GM18870 (cell line): ENCODE data around the gene CCDC167.
A peak's percentile ranks its signal among the peaks of the same experiment; 100 is the strongest.

Source experiments
- ATAC-seq: cut with Tn5 transposase; IDR thresholded peaks from one replicate; pipeline ENCODE4 v1.9.1; 2021; ENCODE audit warnings: moderate library complexity; ENCODE audit not compliant: unreplicated experiment

The CCDC167 gene

DNA sequence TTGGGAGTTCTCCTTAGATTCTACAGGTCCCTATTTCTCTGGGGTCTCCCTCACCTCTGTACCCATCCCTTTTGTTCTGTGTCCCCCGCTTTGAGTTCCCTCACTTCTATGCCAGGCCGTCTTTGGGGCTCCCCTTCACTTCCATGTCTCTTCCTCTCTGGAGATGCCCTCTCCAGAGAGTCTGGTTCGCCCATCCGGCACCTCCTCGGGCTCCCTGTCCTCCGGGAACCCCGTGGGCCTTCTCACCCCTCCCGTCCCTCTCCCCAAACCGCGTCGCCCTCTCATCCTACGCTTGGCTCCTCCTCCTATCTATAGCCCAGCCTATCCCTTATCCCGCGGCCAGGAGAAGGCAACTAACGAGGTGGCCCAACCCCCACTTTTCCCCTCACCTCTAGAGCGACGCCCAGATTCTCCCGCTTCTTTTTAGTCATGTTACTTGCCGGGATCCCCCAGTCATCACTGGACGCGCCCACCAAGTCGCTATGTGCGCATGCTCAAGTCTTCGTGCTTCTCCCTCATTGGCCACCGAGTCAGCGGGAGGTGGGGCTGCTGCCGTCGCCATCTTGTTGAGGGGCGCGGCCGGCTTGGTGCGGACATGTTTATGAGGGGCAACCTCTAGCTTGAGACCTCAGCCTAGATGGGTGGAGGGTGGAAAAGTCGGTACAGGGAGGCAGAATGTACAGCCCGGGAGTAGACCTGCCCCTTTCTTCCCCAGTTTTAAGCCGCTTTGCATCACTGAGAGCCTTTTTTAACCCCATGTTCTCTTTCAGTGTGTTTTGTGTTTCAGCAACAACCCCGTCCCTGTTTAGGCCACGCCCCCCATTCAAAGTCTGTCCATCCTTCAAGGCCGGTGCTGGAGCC lies at the start of gene CCDC167:
Gene CCDC167, minus strand, starts transcription at position 461 of the 861 bp plus-strand sequence. Its CDS starts 30 bp downstream, at position 431.
- peak; percentile 82 for ATAC-seq

GRCh38 chr6:37549154-37549553 lies 49.5 kb upstream of the CCDC167 start:
- no peak for ATAC-seq

- no peak for ATAC-seq
These were observed 48.5 kb upstream of the CCDC167 start for GRCh38 chr6:37548067-37548674.

GRCh38 chr6:37547564-37548061 lies 47.9 kb upstream of the CCDC167 start:
- peak; percentile 44 for ATAC-seq

- no peak for ATAC-seq
These were observed 46.6 kb upstream of the CCDC167 start for GRCh38 chr6:37546141-37546871.

DNA sequence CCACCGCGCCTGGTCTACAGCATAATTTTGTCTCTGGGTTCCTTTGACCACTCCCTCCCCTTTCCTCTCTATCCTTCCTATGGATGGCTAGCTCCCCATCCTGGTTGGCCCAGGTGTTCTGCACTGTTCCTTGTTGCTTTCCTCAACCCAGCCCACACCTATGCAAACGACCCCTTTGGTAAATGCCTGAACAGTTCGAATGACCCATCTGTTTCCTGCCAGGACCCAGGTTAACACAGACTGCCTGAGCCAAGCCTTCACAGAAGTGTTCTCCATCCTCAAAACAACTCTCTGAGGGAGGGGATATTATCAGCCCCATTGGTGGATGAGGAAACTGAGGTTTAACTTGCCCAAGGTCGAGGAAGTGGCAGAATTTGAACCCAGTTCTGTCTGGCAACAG lies 44.8 kb upstream of the CCDC167 start:
- no peak for ATAC-seq

GRCh38 chr6:37543361-37543760 lies 43.7 kb upstream of the CCDC167 start:
- no peak for ATAC-seq

DNA sequence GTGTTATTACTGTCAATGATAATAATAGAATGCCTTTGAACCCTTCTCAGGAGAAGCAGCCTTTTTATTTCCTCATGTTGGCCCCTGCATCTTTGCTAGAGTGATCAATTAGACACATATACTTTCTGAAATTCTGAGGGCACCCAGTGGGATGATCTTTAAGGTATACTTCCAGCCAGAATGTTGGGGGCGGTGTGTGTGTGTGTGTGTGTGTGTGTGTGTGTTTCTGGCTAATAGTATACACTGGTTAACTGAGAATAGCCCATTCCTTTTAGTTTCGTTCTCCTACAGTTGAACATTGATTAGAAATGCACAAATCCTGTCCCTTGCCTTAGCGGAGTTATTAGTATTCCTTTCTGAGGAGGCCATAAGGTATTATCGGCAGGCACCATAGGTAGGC lies 41.7 kb upstream of the CCDC167 start:
- ATAC-seq: no peak

- no peak for ATAC-seq
These were observed 40.7 kb upstream of the CCDC167 start for GRCh38 chr6:37540390-37540789.

- no peak for ATAC-seq
These were observed 40.3 kb upstream of the CCDC167 start for GRCh38 chr6:37540029-37540352.

- ATAC-seq: no peak
These were observed 39.7 kb upstream of the CCDC167 start for GRCh38 chr6:37539171-37540028.

DNA sequence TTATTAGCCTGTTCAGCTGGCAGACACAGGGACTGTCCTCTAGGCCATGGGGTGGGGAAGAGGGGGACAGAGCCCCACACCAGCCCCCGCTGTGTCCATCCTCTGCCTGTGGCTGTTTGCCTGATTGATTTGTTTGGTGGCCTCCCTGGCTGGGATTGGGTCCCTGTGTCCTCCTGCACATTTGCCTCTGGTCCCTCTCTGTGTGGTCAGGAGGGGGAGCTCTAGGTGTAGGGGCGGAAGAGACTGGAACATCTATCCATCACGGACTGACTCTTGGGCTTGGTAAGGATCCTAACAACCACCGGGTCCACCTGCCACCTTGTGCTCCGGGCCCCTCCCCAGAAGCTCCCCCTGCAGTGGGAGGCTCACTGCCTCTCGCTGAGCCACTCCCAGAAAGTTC lies 38.4 kb upstream of the CCDC167 start:
- no peak for ATAC-seq

- no peak for ATAC-seq
These were observed 37.9 kb upstream of the CCDC167 start for GRCh38 chr6:37537548-37537947.

DNA sequence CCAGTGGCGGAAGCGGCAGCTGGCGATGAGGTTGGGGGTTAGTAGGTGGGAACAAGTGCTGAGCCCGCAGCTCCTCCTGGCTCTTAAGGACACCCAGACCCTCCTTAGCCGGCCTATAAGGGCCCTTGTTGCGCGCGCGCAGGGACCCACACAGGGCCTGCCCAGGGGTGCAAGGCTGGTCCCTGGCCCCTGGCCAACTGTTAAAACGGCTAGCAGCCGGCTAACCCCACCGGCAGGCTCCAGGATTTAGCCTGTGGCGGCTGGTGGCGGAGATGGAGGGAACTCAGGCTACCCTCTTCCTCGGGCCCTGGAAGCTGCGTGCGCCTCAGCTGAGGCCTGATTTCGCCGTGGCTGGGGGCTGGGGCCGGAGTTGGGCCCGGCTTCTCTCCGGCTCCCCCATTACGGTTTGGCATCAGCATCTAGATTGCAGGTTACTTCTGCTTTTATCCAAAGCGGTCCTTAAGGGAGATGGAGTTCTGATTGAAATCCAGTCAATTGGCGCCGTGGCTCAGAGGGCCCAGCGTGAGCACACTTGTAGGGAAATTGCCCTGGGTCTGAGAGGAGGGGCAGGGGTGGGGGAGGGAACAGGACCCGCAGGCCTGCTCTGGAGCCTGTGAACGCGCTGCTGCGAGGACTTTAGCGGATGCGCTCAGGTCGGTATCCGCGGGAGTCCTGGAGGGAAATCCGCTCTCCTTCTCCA lies 36.9 kb upstream of the CCDC167 start:
- no peak for ATAC-seq

- no peak for ATAC-seq
These were observed 36.2 kb upstream of the CCDC167 start for GRCh38 chr6:37535759-37536490.

DNA sequence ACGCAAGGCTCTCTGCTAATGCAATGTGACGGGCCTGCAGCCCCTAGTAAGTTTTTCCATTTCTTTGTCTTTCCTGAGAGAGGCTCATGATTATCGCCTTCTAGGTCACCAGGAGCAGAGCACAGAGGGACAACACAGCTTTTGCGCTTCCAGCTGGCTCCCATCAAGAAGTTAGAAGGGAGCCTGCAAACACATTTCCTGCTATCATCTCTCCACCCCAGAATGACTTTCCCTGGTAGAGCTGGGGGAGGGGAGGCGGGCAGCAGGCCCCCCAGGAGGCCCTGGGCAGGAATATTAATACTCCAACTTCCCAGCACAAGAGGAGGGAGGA lies 35.7 kb upstream of the CCDC167 start:
- ATAC-seq: no peak

DNA sequence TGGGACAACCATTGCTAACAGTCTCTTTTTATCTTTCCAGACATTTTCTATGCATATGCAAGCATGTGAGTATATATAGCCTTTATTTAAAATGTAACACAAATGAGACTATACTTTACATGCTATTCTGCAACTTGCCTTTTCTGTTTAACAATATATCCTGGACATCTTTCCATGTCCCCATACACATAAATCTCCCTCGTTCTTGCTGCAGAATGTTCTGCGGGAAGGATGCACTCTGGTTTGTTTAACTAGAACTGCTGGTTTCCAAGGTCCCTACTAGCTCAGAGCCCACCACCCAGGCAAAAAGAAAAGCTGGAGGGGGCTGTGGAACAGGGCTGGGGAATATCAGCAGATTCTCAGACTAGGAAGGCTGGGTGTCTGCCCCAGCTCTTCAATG lies 35.2 kb upstream of the CCDC167 start:
- ATAC-seq: no peak

DNA sequence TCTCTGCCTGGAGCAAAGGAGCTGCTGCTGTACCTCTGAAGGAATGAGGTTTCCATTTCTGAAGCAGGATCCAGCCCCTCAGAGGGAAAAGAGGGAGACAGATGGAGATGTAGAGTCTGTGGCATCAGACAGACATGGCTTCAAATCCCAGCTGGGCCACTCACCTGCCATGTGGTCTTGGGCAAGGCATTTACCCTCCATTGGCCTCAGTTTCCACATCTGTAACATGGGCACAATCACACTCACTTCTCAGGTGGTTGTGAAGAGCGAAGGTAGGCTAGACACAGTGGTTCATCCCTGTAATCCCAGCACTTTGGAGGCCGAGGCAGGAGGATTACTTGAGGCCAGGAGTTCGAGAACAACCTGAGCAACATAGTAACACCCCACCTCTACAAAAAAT lies 32.4 kb upstream of the CCDC167 start:
- ATAC-seq: no peak

GRCh38 chr6:37531437-37532036 lies 31.8 kb upstream of the CCDC167 start:
- no peak for ATAC-seq
